GM23338 (cell line): Measurements from ENCODE around the gene SPN. TPM values are rescaled to one million over a fixed set of nuclear protein-coding genes. Genes with fewer than 3 reads are reported as not detected.

Experiments
- ATAC-seq: fragments of 200-7000 bp; cut with Tn5 transposase; 3 replicates; pipeline ENCODE4 v1.9.1; 2020
- DNase-seq: peaks from one replicate; pipeline ENCODE4 v3.0.0-alpha.2; 2015; ENCODE audit warnings: low spot score
- H2AFZ ChIP-seq: fragments of 200-600 bp; sonication (generic); 2 replicates; pipeline ENCODE4 v1.8.0; 2016; ENCODE audit warnings: antibody characterized with exemption, mild to moderate bottlenecking, moderate library complexity
- H3F3A ChIP-seq: fragments of 200-600 bp; sonication (generic); replicated peaks from 2 replicates; pipeline ENCODE4 v1.8.0; 2017; ENCODE audit warnings: antibody characterized with exemption, mixed run types, low read depth
- H3K27ac ChIP-seq: fragments of 200-600 bp; sonication (generic); 2 replicates; pipeline ENCODE4 v1.6.1; 2016; ENCODE audit warnings: low read depth
- H3K27me3 ChIP-seq: fragments of 200-600 bp; sonication (generic); 2 replicates; pipeline ENCODE4 v1.8.0; 2016; ENCODE audit warnings: mild to moderate bottlenecking, mixed run types, moderate library complexity; ENCODE audit not compliant: insufficient read depth
- H3K36me3 ChIP-seq: fragments of 200-600 bp; sonication (generic); 2 replicates; pipeline ENCODE4 v1.8.0; 2016; ENCODE audit warnings: mild to moderate bottlenecking; ENCODE audit not compliant: insufficient read depth
- H3K4me1 ChIP-seq: fragments of 200-600 bp; sonication (generic); 2 replicates; pipeline ENCODE4 v1.8.0; 2016; ENCODE audit warnings: mild to moderate bottlenecking, moderate library complexity; ENCODE audit not compliant: insufficient read depth
- H3K4me2 ChIP-seq: fragments of 200-600 bp; sonication (generic); 2 replicates; pipeline ENCODE4 v1.7.1; 2017; ENCODE audit warnings: mixed run types
- H3K4me3 ChIP-seq: fragments of 200-600 bp; sonication (generic); 2 replicates; pipeline ENCODE4 v1.6.1; 2016; ENCODE audit warnings: mixed run types
- H3K79me2 ChIP-seq: fragments of 200-600 bp; sonication (generic); replicated peaks from 2 replicates; pipeline ENCODE4 v1.8.0; 2017; ENCODE audit warnings: mild to moderate bottlenecking; ENCODE audit not compliant: insufficient read depth
- H3K9me2 ChIP-seq: fragments of 200-600 bp; sonication (generic); 2 replicates; pipeline ENCODE4 v1.8.0; 2017; ENCODE audit not compliant: insufficient read depth
- H4K20me1 ChIP-seq: fragments of 200-600 bp; sonication (generic); replicated peaks from 2 replicates; pipeline ENCODE4 v1.8.0; 2017; ENCODE audit warnings: mild to moderate bottlenecking; ENCODE audit not compliant: insufficient read depth
- H3K27ac Mint-ChIP-seq: 2 replicates; pipeline ENCODE4 v1.8.0; 2020; ENCODE audit warnings: inconsistent platforms, mild to moderate bottlenecking, moderate library complexity, mixed read lengths
- H3K27me3 Mint-ChIP-seq: 3 replicates; pipeline ENCODE4 v1.8.0; 2022; ENCODE audit warnings: low read depth, mild to moderate bottlenecking, moderate library complexity, mixed read lengths, inconsistent platforms; ENCODE audit not compliant: insufficient read depth, poor library complexity
- H3K36me3 Mint-ChIP-seq: 3 replicates; pipeline ENCODE4 v1.8.0; 2021; ENCODE audit warnings: low read depth, mild to moderate bottlenecking, inconsistent platforms, moderate library complexity, mixed read lengths
- H3K4me1 Mint-ChIP-seq: 3 replicates; pipeline ENCODE4 v1.8.0; 2020; ENCODE audit warnings: mild to moderate bottlenecking, inconsistent platforms, mixed read lengths
- H3K4me3 Mint-ChIP-seq: 3 replicates; pipeline ENCODE4 v1.8.0; 2021; ENCODE audit warnings: moderate library complexity, mild to moderate bottlenecking, inconsistent platforms, mixed read lengths
- H3K9me3 Mint-ChIP-seq: 3 replicates; pipeline ENCODE4 v1.8.0; 2020; ENCODE audit warnings: moderate library complexity, mild to moderate bottlenecking, inconsistent platforms, mixed read lengths
- EZH2 ChIP-seq: fragments of 200-600 bp; sonication (generic); IDR thresholded peaks from one replicate; pipeline ENCODE4 v1.8.0; 2017; ENCODE audit warnings: antibody characterized with exemption, mild to moderate bottlenecking, low read depth; ENCODE audit not compliant: unreplicated experiment
- JUNB ChIP-seq: IDR thresholded peaks from one replicate; pipeline ENCODE4 v1.6.1; 2016; ENCODE audit warnings: antibody characterized with exemption; ENCODE audit not compliant: unreplicated experiment
- ZNF114 ChIP-seq: fragments of 250-450 bp; sonication (Bioruptor Pico); IDR thresholded peaks from 2 replicates; pipeline ENCODE4 v1.5.0; 2020; ENCODE audit warnings: mild to moderate bottlenecking, moderate library complexity
- ZNF331 ChIP-seq: fragments of 250-450 bp; sonication (Bioruptor Pico); IDR thresholded peaks from 2 replicates; pipeline ENCODE4 v1.5.0; 2020; ENCODE audit warnings: low read depth, mild to moderate bottlenecking, moderate library complexity
- polyA plus RNA-seq: library from polyadenylated mRNA; unstranded; fragments of >200 nt; fragmentation: Nextera tagmentation; extraction: Ambion mirVana; gene quantifications from 2 replicates; pipeline ENCODE4 v1.2.1, GENCODE V29; 2016
- total RNA-seq: library from RNA; depleted of rRNA; stranded (reverse); fragments of >200 nt; shearing (Covaris generic); gene quantifications from 2 replicates; pipeline ENCODE4 v1.2.3, GENCODE V29; 2014
- TF ChIP-seq, protein P1 (sequence below): fragments of 250-450 bp; sonication (Bioruptor Pico); IDR thresholded peaks from 2 replicates; pipeline ENCODE4 v1.5.0; 2020; ENCODE audit warnings: mild to moderate bottlenecking, moderate library complexity
- TF ChIP-seq, protein P2 (sequence below), 2 experiments: fragments of 200-600 bp in 1 of 2; sonication (generic) in 1 of 2; conservative IDR thresholded peaks; 2 replicates each; pipeline versions ENCODE4 v1.5.1 to v1.6.1; 2016 to 2017; ENCODE audit warnings: antibody characterized with exemption in 2 of 2, low read depth in 2 of 2, mild to moderate bottlenecking in 2 of 2, moderate library complexity in 1 of 2
- TF ChIP-seq, protein P3 (sequence below): IDR thresholded peaks from one replicate; pipeline ENCODE4 v1.6.1; 2018; ENCODE audit warnings: antibody characterized with exemption; ENCODE audit not compliant: unreplicated experiment

SPN gene
- total and polyA plus RNA-seq, 2 experiments from 2014 or later, result 0.52 to 2.3 TPM

DNA sequence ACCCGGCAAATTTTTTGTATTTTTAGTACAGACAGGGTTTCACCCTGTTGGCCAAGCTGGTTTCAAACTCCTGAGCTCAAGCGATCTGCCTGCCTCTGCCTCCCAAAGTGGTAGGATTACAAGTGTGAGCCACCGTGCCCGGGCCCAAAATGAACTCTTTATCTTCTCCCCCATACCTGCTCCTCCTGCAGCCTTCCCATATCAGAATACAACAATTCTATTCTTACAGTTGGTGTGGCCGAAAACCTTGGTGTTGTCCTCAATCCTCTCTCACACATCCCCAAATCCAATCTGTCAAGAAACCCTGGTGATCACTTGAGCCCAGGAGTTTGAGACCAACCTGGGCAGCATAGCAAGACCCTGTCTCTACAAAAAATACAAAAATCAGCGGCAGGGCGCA, 19.5 kb upstream of the SPN start:
- H3K27ac ChIP-seq, result no peak overlapping the region
- H3K4me1 Mint-ChIP-seq, result no peaks in the 10 kb centered on the region; the same call in 2 of the 3 replicates
- H3K27ac Mint-ChIP-seq, result no peak overlapping the region
- H2AFZ ChIP-seq, result no peak overlapping the region
- no peaks in the 10 kb centered on the region for H3K4me1 ChIP-seq
- H3K36me3 Mint-ChIP-seq, result no peaks in the 10 kb centered on the region
- no peaks in the 10 kb centered on the region for H3K9me2 ChIP-seq
- H3K9me3 Mint-ChIP-seq, result no peaks in the 10 kb centered on the region
- H3K27me3 Mint-ChIP-seq, result peaks cover 2% of the 10 kb centered on the region
- H4K20me1 ChIP-seq, result no peaks in the 10 kb centered on the region
- no peak for TF ChIP-seq ZNF331 (CRISPR knock-in tag)
- TF ChIP-seq JUNB, result no peak
- TF ChIP-seq, protein P1, sequence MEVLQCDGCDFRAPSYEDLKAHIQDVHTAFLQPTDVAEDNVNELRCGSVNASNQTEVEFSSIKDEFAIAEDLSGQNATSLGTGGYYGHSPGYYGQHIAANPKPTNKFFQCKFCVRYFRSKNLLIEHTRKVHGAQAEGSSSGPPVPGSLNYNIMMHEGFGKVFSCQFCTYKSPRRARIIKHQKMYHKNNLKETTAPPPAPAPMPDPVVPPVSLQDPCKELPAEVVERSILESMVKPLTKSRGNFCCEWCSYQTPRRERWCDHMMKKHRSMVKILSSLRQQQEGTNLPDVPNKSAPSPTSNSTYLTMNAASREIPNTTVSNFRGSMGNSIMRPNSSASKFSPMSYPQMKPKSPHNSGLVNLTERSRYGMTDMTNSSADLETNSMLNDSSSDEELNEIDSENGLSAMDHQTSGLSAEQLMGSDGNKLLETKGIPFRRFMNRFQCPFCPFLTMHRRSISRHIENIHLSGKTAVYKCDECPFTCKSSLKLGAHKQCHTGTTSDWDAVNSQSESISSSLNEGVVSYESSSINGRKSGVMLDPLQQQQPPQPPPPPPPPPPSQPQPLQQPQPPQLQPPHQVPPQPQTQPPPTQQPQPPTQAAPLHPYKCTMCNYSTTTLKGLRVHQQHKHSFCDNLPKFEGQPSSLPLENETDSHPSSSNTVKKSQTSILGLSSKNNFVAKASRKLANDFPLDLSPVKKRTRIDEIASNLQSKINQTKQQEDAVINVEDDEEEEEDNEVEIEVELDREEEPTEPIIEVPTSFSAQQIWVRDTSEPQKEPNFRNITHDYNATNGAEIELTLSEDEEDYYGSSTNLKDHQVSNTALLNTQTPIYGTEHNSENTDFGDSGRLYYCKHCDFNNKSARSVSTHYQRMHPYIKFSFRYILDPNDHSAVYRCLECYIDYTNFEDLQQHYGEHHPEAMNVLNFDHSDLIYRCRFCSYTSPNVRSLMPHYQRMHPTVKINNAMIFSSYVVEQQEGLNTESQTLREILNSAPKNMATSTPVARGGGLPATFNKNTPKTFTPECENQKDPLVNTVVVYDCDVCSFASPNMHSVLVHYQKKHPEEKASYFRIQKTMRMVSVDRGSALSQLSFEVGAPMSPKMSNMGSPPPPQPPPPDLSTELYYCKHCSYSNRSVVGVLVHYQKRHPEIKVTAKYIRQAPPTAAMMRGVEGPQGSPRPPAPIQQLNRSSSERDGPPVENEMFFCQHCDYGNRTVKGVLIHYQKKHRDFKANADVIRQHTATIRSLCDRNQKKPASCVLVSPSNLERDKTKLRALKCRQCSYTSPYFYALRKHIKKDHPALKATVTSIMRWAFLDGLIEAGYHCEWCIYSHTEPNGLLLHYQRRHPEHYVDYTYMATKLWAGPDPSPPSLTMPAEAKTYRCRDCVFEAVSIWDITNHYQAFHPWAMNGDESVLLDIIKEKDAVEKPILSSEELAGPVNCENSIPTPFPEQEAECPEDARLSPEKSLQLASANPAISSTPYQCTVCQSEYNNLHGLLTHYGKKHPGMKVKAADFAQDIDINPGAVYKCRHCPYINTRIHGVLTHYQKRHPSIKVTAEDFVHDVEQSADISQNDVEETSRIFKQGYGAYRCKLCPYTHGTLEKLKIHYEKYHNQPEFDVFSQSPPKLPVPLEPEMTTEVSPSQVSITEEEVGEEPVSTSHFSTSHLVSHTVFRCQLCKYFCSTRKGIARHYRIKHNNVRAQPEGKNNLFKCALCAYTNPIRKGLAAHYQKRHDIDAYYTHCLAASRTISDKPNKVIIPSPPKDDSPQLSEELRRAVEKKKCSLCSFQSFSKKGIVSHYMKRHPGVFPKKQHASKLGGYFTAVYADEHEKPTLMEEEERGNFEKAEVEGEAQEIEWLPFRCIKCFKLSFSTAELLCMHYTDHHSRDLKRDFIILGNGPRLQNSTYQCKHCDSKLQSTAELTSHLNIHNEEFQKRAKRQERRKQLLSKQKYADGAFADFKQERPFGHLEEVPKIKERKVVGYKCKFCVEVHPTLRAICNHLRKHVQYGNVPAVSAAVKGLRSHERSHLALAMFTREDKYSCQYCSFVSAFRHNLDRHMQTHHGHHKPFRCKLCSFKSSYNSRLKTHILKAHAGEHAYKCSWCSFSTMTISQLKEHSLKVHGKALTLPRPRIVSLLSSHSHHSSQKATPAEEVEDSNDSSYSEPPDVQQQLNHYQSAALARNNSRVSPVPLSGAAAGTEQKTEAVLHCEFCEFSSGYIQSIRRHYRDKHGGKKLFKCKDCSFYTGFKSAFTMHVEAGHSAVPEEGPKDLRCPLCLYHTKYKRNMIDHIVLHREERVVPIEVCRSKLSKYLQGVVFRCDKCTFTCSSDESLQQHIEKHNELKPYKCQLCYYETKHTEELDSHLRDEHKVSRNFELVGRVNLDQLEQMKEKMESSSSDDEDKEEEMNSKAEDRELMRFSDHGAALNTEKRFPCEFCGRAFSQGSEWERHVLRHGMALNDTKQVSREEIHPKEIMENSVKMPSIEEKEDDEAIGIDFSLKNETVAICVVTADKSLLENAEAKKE (CRISPR knock-in tag), result no peak
- TF ChIP-seq EZH2, result no peak
- TF ChIP-seq, protein P2, sequence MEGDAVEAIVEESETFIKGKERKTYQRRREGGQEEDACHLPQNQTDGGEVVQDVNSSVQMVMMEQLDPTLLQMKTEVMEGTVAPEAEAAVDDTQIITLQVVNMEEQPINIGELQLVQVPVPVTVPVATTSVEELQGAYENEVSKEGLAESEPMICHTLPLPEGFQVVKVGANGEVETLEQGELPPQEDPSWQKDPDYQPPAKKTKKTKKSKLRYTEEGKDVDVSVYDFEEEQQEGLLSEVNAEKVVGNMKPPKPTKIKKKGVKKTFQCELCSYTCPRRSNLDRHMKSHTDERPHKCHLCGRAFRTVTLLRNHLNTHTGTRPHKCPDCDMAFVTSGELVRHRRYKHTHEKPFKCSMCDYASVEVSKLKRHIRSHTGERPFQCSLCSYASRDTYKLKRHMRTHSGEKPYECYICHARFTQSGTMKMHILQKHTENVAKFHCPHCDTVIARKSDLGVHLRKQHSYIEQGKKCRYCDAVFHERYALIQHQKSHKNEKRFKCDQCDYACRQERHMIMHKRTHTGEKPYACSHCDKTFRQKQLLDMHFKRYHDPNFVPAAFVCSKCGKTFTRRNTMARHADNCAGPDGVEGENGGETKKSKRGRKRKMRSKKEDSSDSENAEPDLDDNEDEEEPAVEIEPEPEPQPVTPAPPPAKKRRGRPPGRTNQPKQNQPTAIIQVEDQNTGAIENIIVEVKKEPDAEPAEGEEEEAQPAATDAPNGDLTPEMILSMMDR (conservative IDR thresholded peaks at IDR 0.05; ENCODE audit: low read depth in 2 of 2), result no peak
- TF ChIP-seq, protein P3, sequence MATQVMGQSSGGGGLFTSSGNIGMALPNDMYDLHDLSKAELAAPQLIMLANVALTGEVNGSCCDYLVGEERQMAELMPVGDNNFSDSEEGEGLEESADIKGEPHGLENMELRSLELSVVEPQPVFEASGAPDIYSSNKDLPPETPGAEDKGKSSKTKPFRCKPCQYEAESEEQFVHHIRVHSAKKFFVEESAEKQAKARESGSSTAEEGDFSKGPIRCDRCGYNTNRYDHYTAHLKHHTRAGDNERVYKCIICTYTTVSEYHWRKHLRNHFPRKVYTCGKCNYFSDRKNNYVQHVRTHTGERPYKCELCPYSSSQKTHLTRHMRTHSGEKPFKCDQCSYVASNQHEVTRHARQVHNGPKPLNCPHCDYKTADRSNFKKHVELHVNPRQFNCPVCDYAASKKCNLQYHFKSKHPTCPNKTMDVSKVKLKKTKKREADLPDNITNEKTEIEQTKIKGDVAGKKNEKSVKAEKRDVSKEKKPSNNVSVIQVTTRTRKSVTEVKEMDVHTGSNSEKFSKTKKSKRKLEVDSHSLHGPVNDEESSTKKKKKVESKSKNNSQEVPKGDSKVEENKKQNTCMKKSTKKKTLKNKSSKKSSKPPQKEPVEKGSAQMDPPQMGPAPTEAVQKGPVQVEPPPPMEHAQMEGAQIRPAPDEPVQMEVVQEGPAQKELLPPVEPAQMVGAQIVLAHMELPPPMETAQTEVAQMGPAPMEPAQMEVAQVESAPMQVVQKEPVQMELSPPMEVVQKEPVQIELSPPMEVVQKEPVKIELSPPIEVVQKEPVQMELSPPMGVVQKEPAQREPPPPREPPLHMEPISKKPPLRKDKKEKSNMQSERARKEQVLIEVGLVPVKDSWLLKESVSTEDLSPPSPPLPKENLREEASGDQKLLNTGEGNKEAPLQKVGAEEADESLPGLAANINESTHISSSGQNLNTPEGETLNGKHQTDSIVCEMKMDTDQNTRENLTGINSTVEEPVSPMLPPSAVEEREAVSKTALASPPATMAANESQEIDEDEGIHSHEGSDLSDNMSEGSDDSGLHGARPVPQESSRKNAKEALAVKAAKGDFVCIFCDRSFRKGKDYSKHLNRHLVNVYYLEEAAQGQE, result no peak
- TF ChIP-seq ZNF114 (CRISPR knock-in tag), result no peak
- H3K79me2 ChIP-seq, result no peaks in the 10 kb centered on the region
- H3K36me3 ChIP-seq, result no peaks in the 10 kb centered on the region
- no peak overlapping the region for H3K4me3 ChIP-seq
- no peaks in the 10 kb centered on the region for H3K27me3 ChIP-seq
- no peak for DNase-seq
- 0 out of 2 replicates have a peak, but pooled peaks cover 8% of the 10 kb centered on the region for H3F3A ChIP-seq
- ATAC-seq, result no peak
- no peak overlapping the region for H3K4me3 Mint-ChIP-seq
- no peak overlapping the region for H3K4me2 ChIP-seq
